HepG2 (cell line): ENCODE measurements around the gene HELZ2. TPM values are rescaled to one million over a fixed set of nuclear protein-coding genes. Genes with fewer than 3 reads are reported as not detected.
A peak's percentile ranks its signal among the peaks of the same experiment; 100 is the strongest.

Experiments
- KDM3A ChIP-seq: IDR thresholded peaks from 2 replicates; pipeline ENCODE4 v1.6.1; 2018; ENCODE audit warnings: low read depth, missing compliant biosample characterization
- PHF21A ChIP-seq: sonication (generic); formaldehyde crosslinking; IDR thresholded peaks from 2 replicates; pipeline ENCODE4 v1.5.0; 2020; ENCODE audit warnings: mild to moderate bottlenecking, missing genetic modification reagents
- REPIN1 ChIP-seq: sonication (generic); formaldehyde crosslinking; IDR thresholded peaks from 2 replicates; pipeline ENCODE4 v1.8.0; 2022; ENCODE audit warnings: missing genetic modification reagents, low read depth, mild to moderate bottlenecking, borderline replicate concordance
- ZBTB4 ChIP-seq: sonication (generic); formaldehyde crosslinking; IDR thresholded peaks from 2 replicates; pipeline ENCODE4 v1.4.0; 2020; ENCODE audit warnings: missing genetic modification reagents, mild to moderate bottlenecking, borderline replicate concordance
- polyA plus RNA-seq, 8 experiments: library from polyadenylated mRNA; depleted of rRNA in 3 of 8; stranded (reverse) in 7 of 8; unstranded in 1 of 8; fragments of >200 nt; fragmentation: Illumina TruSeq in 4 of 8; extraction: Trizol in 4 of 8; gene quantifications; 2 replicates each; pipeline versions ENCODE4 v1.2.1 to v1.2.3, GENCODE V29; 2011 to 2016; ENCODE audit warnings: low read depth in 4 of 8, missing spikeins in 1 of 8, mixed read lengths in 1 of 8; ENCODE audit not compliant: insufficient read depth in 1 of 8
- total RNA-seq, 5 experiments: library from RNA; depleted of rRNA; stranded (reverse); fragments of >200 nt; fragmentation: Illumina TruSeq; extraction: Trizol; gene quantifications; 2 replicates each; pipeline ENCODE4 v1.2.3, GENCODE V29; 2016; ENCODE audit warnings: low read depth in 1 of 5
- TF ChIP-seq, protein P1 (sequence below), 2 experiments: sonication (generic) in 1 of 2; formaldehyde crosslinking in 1 of 2; IDR thresholded peaks; 2 replicates each; pipeline versions ENCODE4 v1.4.0 to v1.6.1; 2016 to 2020; ENCODE audit warnings: borderline replicate concordance in 1 of 2, low read depth in 1 of 2, mild to moderate bottlenecking in 1 of 2, missing genetic modification reagents in 1 of 2
- TF ChIP-seq, protein P2 (sequence below): sonication (generic); formaldehyde crosslinking; IDR thresholded peaks from 2 replicates; pipeline ENCODE4 v1.5.0; 2020; ENCODE audit warnings: missing genetic modification reagents
- TF ChIP-seq, protein P3 (sequence below): sonication (generic); formaldehyde crosslinking; IDR thresholded peaks from 2 replicates; pipeline ENCODE4 v1.5.0; 2020; ENCODE audit warnings: missing genetic modification reagents
- TF ChIP-seq, protein P4 (sequence below): sonication (generic); formaldehyde crosslinking; IDR thresholded peaks from one replicate; pipeline ENCODE4 v1.5.1; 2020; ENCODE audit warnings: mild to moderate bottlenecking, missing genetic modification reagents; ENCODE audit errors: not compliant biosample characterization

HELZ2 gene
- total and polyA plus RNA-seq, 2 of the 13 experiments (the other 11 are each of a cell fraction or from before 2014, with no cell fraction given): 9.6 to 10.1 TPM

DNA sequence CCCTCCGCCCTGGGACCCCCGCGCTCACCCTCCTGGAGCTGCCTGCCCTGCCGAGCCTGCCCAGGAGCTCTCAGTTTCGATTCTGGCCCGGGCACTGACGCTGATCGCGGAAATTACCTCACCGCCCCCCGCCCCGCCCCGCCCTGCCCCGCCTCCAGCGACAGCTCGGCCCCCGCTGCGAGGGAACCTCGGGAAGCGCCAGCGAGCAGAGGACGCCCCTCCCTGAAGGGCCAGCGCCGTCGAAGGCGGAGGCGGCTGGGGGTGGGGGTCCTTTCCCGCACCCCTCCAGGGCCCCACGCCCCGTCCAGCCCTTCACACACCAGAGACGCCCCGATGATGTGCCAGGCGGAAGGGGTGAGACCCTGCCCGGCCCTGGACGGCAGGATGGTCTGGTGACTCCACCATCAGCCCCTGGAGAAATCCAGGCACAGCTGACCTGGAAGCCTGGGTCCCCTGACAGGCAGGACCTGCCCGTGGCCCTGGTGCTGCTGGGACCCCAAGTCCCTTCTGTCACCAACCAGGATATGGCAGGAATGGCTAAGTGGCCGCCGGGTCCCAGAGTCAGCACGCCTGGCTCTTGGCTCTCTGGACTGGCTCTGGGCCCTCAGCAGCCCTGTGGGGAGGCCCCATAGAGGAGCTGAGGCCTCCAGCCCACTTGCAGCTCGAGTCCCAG is at the start of gene HELZ2 (continued):
- peak; percentile 45; the same call in 1 of the 2 replicates for TF ChIP-seq ZBTB4 (CRISPR knock-in tag)
- TF ChIP-seq, protein P1, sequence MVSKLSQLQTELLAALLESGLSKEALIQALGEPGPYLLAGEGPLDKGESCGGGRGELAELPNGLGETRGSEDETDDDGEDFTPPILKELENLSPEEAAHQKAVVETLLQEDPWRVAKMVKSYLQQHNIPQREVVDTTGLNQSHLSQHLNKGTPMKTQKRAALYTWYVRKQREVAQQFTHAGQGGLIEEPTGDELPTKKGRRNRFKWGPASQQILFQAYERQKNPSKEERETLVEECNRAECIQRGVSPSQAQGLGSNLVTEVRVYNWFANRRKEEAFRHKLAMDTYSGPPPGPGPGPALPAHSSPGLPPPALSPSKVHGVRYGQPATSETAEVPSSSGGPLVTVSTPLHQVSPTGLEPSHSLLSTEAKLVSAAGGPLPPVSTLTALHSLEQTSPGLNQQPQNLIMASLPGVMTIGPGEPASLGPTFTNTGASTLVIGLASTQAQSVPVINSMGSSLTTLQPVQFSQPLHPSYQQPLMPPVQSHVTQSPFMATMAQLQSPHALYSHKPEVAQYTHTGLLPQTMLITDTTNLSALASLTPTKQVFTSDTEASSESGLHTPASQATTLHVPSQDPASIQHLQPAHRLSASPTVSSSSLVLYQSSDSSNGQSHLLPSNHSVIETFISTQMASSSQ (IDR thresholded peaks at IDR 0.05; ENCODE audit: low read depth): no peak
- TF ChIP-seq, protein P1 (CRISPR knock-in tag; IDR thresholded peaks at IDR 0.05; ENCODE audit: borderline replicate concordance): no peak
- peak; percentile 39; the same call in 1 of the 2 replicates for TF ChIP-seq REPIN1 (CRISPR knock-in tag)
- TF ChIP-seq PHF21A (CRISPR knock-in tag): 0 out of 2 replicates have a peak, but pooled peaks have one; percentile 22
- TF ChIP-seq, protein P2, sequence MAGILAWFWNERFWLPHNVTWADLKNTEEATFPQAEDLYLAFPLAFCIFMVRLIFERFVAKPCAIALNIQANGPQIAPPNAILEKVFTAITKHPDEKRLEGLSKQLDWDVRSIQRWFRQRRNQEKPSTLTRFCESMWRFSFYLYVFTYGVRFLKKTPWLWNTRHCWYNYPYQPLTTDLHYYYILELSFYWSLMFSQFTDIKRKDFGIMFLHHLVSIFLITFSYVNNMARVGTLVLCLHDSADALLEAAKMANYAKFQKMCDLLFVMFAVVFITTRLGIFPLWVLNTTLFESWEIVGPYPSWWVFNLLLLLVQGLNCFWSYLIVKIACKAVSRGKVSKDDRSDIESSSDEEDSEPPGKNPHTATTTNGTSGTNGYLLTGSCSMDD: no peak
- TF ChIP-seq, protein P3, sequence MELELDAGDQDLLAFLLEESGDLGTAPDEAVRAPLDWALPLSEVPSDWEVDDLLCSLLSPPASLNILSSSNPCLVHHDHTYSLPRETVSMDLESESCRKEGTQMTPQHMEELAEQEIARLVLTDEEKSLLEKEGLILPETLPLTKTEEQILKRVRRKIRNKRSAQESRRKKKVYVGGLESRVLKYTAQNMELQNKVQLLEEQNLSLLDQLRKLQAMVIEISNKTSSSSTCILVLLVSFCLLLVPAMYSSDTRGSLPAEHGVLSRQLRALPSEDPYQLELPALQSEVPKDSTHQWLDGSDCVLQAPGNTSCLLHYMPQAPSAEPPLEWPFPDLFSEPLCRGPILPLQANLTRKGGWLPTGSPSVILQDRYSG: no peak
- TF ChIP-seq, protein P4, sequence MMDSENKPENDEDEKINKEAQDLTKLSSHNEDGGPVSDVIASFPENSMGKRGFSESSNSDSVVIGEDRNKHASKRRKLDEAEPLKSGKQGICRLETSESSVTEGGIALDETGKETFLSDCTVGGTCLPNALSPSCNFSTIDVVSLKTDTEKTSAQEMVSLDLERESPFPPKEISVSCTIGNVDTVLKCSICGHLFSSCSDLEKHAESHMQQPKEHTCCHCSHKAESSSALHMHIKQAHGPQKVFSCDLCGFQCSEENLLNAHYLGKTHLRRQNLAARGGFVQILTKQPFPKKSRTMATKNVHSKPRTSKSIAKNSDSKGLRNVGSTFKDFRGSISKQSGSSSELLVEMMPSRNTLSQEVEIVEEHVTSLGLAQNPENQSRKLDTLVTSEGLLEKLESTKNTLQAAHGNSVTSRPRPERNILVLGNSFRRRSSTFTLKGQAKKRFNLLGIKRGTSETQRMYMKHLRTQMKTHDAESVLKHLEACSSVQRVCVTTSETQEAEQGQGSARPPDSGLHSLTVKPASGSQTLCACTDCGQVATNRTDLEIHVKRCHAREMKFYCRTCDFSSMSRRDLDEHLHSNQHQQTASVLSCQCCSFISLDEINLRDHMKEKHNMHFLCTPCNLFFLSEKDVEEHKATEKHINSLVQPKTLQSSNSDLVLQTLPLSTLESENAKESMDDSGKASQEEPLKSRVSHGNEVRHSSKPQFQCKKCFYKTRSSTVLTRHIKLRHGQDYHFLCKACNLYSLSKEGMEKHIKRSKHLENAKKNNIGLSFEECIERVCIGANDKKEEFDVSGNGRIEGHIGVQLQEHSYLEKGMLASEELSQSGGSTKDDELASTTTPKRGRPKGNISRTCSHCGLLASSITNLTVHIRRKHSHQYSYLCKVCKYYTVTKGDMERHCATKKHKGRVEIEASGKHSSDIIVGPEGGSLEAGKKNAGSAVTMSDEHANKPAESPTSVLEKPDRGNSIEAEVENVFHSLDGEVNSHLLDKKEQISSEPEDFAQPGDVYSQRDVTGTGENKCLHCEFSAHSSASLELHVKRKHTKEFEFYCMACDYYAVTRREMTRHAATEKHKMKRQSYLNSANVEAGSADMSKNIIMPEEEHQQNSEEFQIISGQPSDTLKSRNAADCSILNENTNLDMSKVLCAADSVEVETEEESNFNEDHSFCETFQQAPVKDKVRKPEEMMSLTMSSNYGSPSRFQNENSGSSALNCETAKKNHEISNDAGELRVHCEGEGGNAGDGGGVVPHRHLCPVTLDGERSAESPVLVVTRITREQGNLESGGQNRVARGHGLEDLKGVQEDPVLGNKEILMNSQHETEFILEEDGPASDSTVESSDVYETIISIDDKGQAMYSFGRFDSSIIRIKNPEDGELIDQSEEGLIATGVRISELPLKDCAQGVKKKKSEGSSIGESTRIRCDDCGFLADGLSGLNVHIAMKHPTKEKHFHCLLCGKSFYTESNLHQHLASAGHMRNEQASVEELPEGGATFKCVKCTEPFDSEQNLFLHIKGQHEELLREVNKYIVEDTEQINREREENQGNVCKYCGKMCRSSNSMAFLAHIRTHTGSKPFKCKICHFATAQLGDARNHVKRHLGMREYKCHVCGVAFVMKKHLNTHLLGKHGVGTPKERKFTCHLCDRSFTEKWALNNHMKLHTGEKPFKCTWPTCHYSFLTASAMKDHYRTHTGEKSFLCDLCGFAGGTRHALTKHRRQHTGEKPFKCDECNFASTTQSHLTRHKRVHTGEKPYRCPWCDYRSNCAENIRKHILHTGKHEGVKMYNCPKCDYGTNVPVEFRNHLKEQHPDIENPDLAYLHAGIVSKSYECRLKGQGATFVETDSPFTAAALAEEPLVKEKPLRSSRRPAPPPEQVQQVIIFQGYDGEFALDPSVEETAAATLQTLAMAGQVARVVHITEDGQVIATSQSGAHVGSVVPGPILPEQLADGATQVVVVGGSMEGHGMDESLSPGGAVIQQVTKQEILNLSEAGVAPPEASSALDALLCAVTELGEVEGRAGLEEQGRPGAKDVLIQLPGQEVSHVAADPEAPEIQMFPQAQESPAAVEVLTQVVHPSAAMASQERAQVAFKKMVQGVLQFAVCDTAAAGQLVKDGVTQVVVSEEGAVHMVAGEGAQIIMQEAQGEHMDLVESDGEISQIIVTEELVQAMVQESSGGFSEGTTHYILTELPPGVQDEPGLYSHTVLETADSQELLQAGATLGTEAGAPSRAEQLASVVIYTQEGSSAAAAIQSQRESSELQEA (CRISPR knock-in tag): peak; percentile 39
- peak; percentile 33; the same call in 1 of the 2 replicates for TF ChIP-seq KDM3A (CRISPR knock-in tag)
